ENCODE data around the gene GUCA2A.

The GUCA2A gene

DNA sequence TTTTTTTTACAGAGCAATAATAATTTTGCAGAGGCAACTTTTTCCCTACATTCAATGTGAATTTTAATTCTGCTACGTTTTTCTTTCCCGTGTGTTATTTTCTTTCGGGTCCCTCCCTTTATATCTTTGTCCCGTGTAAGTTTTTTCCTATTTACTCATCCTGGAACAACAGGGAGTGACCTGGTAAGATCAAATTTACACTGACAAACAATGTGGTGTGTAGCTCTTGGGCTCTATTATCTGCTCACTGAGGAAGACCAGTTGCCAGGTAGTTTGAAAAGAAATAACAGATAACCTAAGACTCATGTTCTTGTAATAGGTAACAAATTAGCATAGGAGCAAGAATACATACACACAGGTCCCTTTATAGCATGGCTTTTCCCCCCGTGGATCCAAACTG, 33.7 kb upstream of the GUCA2A start:
- no peak for DNase-seq (ENCODE audit: low read depth in 2 of 2)
- TF ChIP-seq, protein P1, sequence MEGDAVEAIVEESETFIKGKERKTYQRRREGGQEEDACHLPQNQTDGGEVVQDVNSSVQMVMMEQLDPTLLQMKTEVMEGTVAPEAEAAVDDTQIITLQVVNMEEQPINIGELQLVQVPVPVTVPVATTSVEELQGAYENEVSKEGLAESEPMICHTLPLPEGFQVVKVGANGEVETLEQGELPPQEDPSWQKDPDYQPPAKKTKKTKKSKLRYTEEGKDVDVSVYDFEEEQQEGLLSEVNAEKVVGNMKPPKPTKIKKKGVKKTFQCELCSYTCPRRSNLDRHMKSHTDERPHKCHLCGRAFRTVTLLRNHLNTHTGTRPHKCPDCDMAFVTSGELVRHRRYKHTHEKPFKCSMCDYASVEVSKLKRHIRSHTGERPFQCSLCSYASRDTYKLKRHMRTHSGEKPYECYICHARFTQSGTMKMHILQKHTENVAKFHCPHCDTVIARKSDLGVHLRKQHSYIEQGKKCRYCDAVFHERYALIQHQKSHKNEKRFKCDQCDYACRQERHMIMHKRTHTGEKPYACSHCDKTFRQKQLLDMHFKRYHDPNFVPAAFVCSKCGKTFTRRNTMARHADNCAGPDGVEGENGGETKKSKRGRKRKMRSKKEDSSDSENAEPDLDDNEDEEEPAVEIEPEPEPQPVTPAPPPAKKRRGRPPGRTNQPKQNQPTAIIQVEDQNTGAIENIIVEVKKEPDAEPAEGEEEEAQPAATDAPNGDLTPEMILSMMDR (IDR thresholded peaks at IDR 0.05; ENCODE audit: low read depth, low read length): no peak
- H3K4me3 ChIP-seq (replicated peaks in 1 of 2; ENCODE audit: low read depth in 2 of 2, low read length in 2 of 2): no peak overlapping the region

DNA sequence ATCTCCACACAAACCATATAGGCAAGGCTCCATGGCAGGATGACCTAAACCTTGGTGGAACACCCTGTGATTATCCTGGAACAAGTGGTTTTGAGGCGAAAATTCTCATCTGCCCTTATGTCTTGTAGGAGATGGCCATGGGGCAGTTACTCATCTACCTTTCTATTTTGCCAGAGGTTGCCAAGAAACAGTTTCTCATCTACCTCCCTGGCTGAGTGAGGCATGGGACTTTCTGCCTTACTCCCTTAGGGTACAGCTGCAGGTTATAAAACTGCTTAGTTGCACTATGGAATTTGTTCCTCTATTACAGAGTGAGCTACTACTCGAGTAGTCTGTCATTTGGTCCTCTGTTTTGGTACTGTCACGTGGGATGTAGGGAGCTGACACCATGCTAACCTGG, 31.3 kb upstream of the GUCA2A start:
- H3K4me3 ChIP-seq (replicated peaks in 1 of 2; ENCODE audit: low read depth in 2 of 2, low read length in 2 of 2): no peak overlapping the region
- no peak for DNase-seq (ENCODE audit: low read depth in 2 of 2)
- TF ChIP-seq, protein P1 (IDR thresholded peaks at IDR 0.05; ENCODE audit: low read depth, low read length): no peak

DNA sequence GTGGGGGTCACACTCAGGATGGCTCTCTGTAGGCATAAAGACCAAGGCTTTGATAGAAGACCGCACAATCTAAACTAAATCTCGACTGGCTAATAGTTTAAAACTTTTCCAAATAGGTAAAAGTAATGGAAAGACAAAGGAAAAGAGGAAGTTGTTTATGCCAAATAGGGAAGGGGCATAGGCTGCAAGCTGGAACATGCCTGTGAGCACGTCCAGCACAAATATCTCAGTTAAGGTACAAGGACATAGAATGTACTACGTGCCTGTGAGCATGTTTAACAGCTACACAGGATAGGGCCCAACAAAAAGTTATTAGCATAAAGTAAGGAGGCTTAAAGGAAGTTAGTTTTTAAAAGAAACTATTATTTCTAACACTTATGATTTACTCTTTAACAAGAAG, 27.6 kb upstream of the GUCA2A start:
- TF ChIP-seq, protein P1 (IDR thresholded peaks at IDR 0.05; ENCODE audit: low read depth, low read length): no peak
- DNase-seq (ENCODE audit: low read depth in 2 of 2): no peak

DNA sequence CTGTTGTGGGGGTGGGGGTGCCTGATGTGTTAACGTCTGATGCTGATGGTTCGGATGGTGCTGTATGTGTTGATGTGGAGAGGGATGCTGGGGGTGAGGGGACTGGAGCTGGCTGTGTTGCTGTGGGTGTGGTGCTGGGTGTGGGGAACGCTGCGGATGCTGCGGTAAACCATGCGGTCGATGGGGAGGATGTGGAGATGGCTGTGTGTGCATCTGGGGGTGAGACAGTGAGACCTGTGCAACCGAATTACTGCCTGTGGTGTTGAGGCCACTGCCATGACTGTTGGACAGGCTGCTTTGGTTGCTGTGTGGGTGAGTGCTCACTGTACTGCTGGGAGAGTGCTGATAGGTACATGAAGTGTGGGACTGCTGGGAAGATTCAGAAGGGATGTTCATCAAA, 26.8 kb upstream of the GUCA2A start:
- no peak for DNase-seq (ENCODE audit: low read depth in 2 of 2)
- H3K4me3 ChIP-seq (replicated peaks in 1 of 2; ENCODE audit: low read depth in 2 of 2, low read length in 2 of 2): no peak overlapping the region

More for the DNA sequence above, 27.6 kb upstream of the GUCA2A start:
- H3K4me3 ChIP-seq (replicated peaks in 1 of 2; ENCODE audit: low read depth in 2 of 2, low read length in 2 of 2): no peak overlapping the region

DNA sequence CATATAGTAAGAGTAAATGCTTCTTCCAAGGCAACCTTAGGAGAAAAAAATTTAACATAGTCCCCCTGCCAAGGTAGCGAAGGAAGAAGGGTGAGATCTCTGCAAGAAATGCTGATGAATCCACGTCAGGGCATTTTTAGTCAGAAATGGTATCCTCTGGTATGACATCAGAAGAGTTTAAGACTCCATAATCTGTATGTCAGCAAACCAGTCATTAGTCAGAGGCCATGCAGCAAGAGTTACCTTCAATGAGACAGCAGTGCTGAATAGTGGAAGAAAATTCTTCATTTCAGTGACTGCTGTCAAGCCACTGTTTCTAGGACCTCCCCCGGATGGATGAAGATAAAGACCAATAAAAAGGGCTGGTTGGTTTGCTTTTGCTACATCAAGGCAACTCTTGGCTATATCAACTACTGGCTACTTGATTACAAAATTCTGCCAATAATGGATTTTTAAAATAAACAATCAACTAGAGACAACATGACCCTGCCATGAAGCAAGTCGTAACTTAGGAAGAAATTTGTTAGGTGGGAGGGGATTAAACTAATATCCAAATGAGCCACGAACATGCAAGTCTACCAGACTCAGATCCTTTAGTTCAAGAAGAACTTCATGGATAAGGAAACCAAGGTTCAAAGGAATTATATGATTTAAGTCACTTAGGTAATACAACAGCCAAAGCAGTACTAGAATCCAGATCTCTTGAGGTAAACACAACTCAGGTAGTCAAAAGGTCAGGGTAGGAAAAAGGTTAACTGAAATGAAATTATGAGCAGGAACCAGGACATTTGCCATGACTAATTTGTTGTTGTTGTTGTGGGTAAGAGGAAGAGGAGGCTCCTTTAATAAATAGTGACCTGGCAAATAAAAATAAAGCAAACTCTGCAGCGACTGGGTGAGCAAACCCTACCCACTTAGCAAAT, 25.6 kb upstream of the GUCA2A start:
- TF ChIP-seq, protein P1 (IDR thresholded peaks at IDR 0.05; ENCODE audit: low read depth, low read length): no peak
- DNase-seq (ENCODE audit: low read depth in 2 of 2): no peak
- no peak overlapping the region for H3K4me3 ChIP-seq (replicated peaks in 1 of 2; ENCODE audit: low read depth in 2 of 2, low read length in 2 of 2)

More for the DNA sequence above, 26.8 kb upstream of the GUCA2A start:
- TF ChIP-seq, protein P1 (IDR thresholded peaks at IDR 0.05; ENCODE audit: low read depth, low read length): no peak

DNA sequence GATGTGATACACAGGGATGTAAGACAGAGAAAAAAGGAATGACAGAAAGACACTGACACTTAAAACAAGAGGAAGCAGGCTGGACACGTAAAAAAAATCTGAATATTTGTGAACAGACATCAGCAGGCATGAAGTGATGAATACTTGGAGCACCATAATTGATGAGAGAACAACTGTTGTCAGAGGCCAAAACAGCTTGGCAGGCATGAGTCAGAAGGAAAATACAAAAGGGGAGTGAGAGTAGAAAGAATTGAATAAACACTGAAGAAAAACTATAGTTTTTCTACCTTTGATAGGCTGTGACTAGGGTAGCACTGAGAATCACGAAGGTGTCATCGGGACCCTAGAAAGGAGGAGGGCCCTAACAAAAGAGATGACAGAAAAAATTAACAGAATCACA, 21.6 kb upstream of the GUCA2A start:
- TF ChIP-seq, protein P1 (IDR thresholded peaks at IDR 0.05; ENCODE audit: low read depth, low read length): no peak
- no peak overlapping the region for H3K4me3 ChIP-seq (replicated peaks in 1 of 2; ENCODE audit: low read depth in 2 of 2, low read length in 2 of 2)
- DNase-seq (ENCODE audit: low read depth in 2 of 2): peak; percentile 42 to 76

Data from cardiac fibroblast (primary cell).